Heart right ventricle (tissue), 16 donors: ENCODE data around the gene PHYH. TPM values are rescaled to one million over a fixed set of nuclear protein-coding genes. Genes with fewer than 3 reads are reported as not detected.
"Not testable (repeated sequence)": the region's sequence is repeated elsewhere in the genome, so short reads cannot be mapped to it uniquely, and the experiment has no call there.

ENCODE experiments used
- ATAC-seq, 8 donors: fragments of 200-7000 bp; cut with Tn5 transposase; one replicate each; pipeline ENCODE4 v1.9.1; 2020; ENCODE audit warnings: mild to moderate bottlenecking in 8 of 8, moderate library complexity in 8 of 8, moderate number of reproducible peaks in 1 of 8
- DNase-seq, 2 donors: peaks; one replicate each; pipeline ENCODE4 v3.0.0-alpha.2; 2020
- H3K27ac ChIP-seq, 10 donors: fragments of 200-600 bp; sonication (generic) in 2 of 10; one replicate each; pipeline versions ENCODE4 v1.5.0 to v1.8.0; 2020 to 2022; ENCODE audit warnings: mild to moderate bottlenecking in 3 of 10
- H3K27me3 ChIP-seq, 7 donors: fragments of 200-600 bp; one replicate each; pipeline ENCODE4 v1.8.0; 2021 to 2022; ENCODE audit warnings: mild to moderate bottlenecking in 2 of 7
- H3K36me3 ChIP-seq, 9 donors: fragments of 200-600 bp; sonication (generic) in 1 of 9; one replicate each; pipeline versions ENCODE4 v1.5.0 to v1.8.0; 2020 to 2022; ENCODE audit warnings: mild to moderate bottlenecking in 2 of 9
- H3K4me1 ChIP-seq, 9 donors: fragments of 200-600 bp; sonication (generic) in 1 of 9; one replicate each; pipeline versions ENCODE4 v1.5.0 to v1.8.0; 2020 to 2022; ENCODE audit warnings: mild to moderate bottlenecking in 4 of 9
- H3K4me3 ChIP-seq, 10 donors: fragments of 200-600 bp; sonication (generic) in 2 of 10; one replicate each; pipeline versions ENCODE4 v1.5.0 to v1.8.0; 2020 to 2022; ENCODE audit warnings: mild to moderate bottlenecking in 7 of 10, moderate library complexity in 2 of 10
- H3K9me3 ChIP-seq, 11 donors: fragments of 200-600 bp in 10 of 11; sonication (generic) in 2 of 11; one replicate each; pipeline versions ENCODE4 v1.5.0 to v1.8.0; 2013 to 2022; ENCODE audit warnings: mild to moderate bottlenecking in 2 of 11, control low read depth in 1 of 11, moderate library complexity in 1 of 11
- WGBS, 2 donors: extraction: QIAGEN DNeasy Blood & Tissue Kit; methylation state at CpG; one replicate each; pipeline ENCODE4 v1.1.7; 2013; ENCODE audit warnings: inconsistent platforms in 1 of 2; 5-methylcytosine and 5-hydroxymethylcytosine counted together
- intact Hi-C, 10 donors: fragments of 100-400 bp; cut with DNase I; formaldehyde crosslinking; loops; one replicate each; pipeline versions ENCODE4 v1.11.1 to v1.14.2; 2022
- polyA plus RNA-seq, 2 donors: library from polyadenylated mRNA; stranded (reverse); fragments of 200-250 nt; gene quantifications; one replicate each; pipeline ENCODE4 v1.2.3, GENCODE V29; 2013
- total RNA-seq, 10 donors: library from RNA; stranded (reverse); fragmentation: NEBNext Ultra II Directional in 3 of 10; extraction: Animal tissue kit (Norgen Biotek cat#: 25700) in 3 of 10; gene quantifications; one replicate each; pipeline versions ENCODE4 v1.2.1 to v1.2.4, GENCODE V29; 2021 to 2023
- TF ChIP-seq, protein P1 (sequence below), 9 donors: fragments of 200-600 bp; sonication (generic) in 2 of 9; IDR thresholded peaks; one replicate each; pipeline versions ENCODE4 v1.5.0 to v1.8.0; 2021 to 2022; ENCODE audit warnings: antibody characterized with exemption in 9 of 9, mild to moderate bottlenecking in 5 of 9, moderate library complexity in 1 of 9
- donor health status: Arrhythmogenic right ventricular cardiomyopathy.
- donor health status: ischemic (EF 13 %, LVEDD 7.1; RV severe dilation, severe dysfunction).
- donor health status: healthy with polysubstance abuse.
- donor health status: DM: no; HTN: yes; CAD: no.
- donor health status: DM: no; HTN: no; CAD: no.
- donor health status: ischemic (EF 25% LVEDD 6.9; RV normal size, moderate dysfunction).
- donor health status: ischemic (EF 25% LVEDD 5.7; RV mildly dilated, moderate dysfunction).
- donor health status: healthy.
- donor health status: DM: yes; HTN: yes; CAD: no.
- donor health status: Ischemic cardiomyopathy.
- donor health status: ischemic (EF 35%, LVEDD 5.7; RV mildly dilated, moderate dysfunction).
- donor health status: nonischemic (EF 11% LVEDD 7.7; RV severe dilation, severe dysfunction).
- donor health status: DM: yes; HTN: yes; CAD: no.
- donor health status: PGD.
- donor health status: ischemic (EF 29% LVEDD 5.4; RV normal size, mild dysfunction).
- donor health status: nonischemic (EF 23%, LVEDD 6.1; RV moderate dilation, normal function).

Gene PHYH
- total and polyA plus RNA-seq, 12 donors, result 51.1 to 188 (median 154) TPM

DNA sequence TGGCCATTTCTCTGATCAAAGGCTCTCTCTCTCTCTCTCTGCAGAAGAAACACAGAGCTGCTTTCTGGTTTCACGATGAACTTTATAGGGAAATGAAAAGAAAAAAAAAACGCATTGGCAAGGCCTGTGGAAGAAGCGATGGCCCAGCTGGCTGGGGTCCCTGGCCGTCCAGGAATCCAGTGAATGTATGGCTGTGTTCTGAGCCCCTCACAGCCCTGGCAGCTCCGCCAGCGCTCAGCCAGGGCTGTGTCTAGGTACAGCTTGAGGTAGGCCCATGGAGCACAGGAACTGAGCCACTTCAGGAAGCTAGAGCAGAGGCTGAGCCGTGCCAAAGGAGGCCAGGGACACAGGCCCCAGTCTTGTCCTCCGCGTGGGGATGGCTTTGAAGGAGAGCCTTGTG lies 52.6 kb downstream of the PHYH start:
- WGBS, 2 donors, result 81 to 84% methylated on average over 9 of the region's 9 CpGs
- Histone ChIP-seq H3K27me3 (no peaks in the 10 kb centered on the region), H3K9me3 (no peaks in the 10 kb centered on the region), H3K27ac (no peak overlapping the region), H3K4me3 (no peak overlapping the region), H3K4me1 (no peaks in the 10 kb centered on the region), H3K36me3 (no peaks in the 10 kb centered on the region)
- intact Hi-C loops, result no loop called here
- DNase-seq (no peak), ATAC-seq (no peak)
- TF ChIP-seq, protein P1, sequence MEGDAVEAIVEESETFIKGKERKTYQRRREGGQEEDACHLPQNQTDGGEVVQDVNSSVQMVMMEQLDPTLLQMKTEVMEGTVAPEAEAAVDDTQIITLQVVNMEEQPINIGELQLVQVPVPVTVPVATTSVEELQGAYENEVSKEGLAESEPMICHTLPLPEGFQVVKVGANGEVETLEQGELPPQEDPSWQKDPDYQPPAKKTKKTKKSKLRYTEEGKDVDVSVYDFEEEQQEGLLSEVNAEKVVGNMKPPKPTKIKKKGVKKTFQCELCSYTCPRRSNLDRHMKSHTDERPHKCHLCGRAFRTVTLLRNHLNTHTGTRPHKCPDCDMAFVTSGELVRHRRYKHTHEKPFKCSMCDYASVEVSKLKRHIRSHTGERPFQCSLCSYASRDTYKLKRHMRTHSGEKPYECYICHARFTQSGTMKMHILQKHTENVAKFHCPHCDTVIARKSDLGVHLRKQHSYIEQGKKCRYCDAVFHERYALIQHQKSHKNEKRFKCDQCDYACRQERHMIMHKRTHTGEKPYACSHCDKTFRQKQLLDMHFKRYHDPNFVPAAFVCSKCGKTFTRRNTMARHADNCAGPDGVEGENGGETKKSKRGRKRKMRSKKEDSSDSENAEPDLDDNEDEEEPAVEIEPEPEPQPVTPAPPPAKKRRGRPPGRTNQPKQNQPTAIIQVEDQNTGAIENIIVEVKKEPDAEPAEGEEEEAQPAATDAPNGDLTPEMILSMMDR (IDR thresholded peaks at IDR 0.05), result no peak

DNA sequence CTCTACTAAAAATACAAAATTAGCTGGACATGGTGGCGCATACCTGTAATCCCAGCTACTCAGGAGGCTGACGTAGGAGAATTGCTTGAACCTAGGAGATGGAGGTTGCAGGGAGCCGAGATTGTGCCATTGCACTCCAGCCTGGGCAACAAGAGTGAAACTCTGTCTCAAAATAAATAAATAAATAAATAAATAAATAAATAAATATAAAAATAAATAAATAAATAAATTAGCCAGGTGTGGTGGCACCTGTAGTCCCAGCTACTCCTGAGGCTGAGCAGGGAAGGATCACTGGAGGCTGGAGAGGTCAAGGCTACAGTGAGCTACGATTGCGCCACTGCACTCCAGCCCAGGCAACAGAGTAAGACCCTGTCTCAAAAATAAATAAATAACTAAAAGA lies 57.6 kb downstream of the PHYH start:
- H3K27me3 ChIP-seq, ATAC-seq, H3K27ac ChIP-seq, H3K4me3 ChIP-seq, intact Hi-C loops, DNase-seq, H3K9me3 ChIP-seq, H3K4me1 ChIP-seq, H3K36me3 ChIP-seq: not testable (repeated sequence)
- WGBS, 2 donors, result 87 to 98% methylated on average over 5 of the region's 5 CpGs

DNA sequence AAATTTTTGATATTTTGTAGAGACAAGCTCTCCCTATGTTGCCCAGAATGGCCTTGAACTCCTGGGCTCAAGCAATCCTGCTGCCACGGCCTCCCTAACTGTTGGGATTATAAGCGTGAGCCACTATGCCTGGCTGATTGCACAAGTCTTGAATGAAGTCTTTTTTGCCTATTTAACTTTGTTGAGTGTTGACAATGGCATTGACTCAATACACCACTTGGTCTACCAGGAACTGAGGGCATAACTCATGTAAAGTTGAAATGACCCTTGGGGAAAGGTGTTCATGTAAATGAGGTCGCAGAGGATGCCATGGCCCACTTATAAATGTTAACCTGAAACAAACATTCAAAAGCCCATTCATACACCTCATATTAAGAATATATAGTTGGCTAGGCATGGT lies 58.3 kb downstream of the PHYH start:
- intact Hi-C loops, result no loop called here
- H3K27ac ChIP-seq, result no peak overlapping the region
- TF ChIP-seq, protein P1 (IDR thresholded peaks at IDR 0.05), result no peak
- no peaks in the 10 kb centered on the region for H3K4me1 ChIP-seq
- H3K27me3 ChIP-seq, result no peaks in the 10 kb centered on the region
- 91 to 93% methylated on average over 3 of the region's 3 CpGs for WGBS, 2 donors
- no peaks in the 10 kb centered on the region for H3K36me3 ChIP-seq
- DNase-seq (no peak), ATAC-seq (no peak)
- H3K4me3 ChIP-seq, result no peak overlapping the region
- no peaks in the 10 kb centered on the region for H3K9me3 ChIP-seq

DNA sequence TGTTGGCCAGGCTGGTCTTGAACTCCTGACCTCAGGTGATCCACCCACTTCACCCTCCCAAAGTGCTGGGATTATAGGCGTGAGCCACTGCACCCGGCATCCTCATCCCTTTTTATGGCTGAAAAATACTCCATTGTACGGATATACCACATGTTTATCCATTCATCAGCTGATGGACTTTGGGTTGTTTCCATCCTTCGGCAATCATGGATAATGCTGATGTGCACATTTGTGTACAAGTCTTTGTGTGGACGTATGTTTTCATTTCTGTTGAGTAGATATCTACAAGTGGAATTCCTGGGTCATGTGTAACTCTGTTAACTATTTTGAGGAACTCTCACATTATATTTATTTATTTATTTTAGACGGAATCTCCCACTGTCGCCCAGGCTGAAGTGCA lies 59.9 kb downstream of the PHYH start:
- intact Hi-C loops, result no loop called here
- TF ChIP-seq, protein P1 (IDR thresholded peaks at IDR 0.05), result no peak
- DNase-seq (no peak), ATAC-seq (no peak)
- Histone ChIP-seq H3K4me1 (no peaks in the 10 kb centered on the region), H3K27ac (no peak overlapping the region), H3K9me3 (no peaks in the 10 kb centered on the region), H3K27me3 (peaks cover 0 to 12% (median under 1%) of the 10 kb centered on the region in 7 donors), H3K36me3 (no peaks in the 10 kb centered on the region), H3K4me3 (no peak overlapping the region)
- WGBS, 2 donors, result 87 to 90% methylated on average over 7 of the region's 7 CpGs

DNA sequence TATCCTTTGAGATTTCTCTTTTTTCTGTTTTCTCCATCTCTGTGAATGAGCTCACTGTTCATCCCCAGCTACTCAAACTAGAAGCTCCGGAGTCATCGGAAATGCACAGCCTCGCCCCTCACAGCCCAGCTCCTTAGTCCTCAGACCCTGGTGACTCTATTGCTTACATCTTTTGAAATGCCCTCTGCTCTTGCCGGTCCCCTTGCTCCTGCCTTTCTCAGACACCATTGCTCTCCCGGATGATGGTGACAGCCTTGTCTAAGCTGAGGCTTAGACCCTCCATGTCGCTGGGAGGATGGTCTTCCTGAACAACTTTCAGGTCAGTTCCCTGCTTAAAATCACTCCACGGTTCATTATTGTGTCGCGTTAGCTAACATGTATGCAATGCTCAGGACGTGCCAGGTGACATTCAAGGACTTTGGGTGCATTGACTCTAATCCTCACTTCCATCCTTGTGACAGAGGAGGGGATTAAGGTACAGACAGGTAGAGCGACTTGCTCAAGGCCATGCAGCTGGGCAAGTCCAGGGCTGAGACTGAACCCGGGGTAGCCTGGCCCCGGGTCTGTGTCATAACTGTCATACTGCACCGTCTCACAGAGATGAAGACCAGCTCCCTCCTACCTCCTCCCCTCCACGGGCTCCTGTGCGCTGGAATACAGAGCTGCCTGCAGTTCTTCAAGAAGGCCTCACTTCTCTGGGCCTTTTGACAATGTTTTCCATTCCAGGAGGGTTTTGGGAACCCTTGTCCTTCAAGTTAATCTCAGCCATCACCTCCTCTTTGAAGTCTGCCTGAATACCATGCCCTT lies 61.4 kb downstream of the PHYH start:
- ATAC-seq (no peak), DNase-seq (no peak)
- no peak overlapping the region for H3K4me3 ChIP-seq
- 82% methylated on average over 16 of the region's 16 CpGs for WGBS, 2 donors
- peaks cover 0 to 27% (median 11%) of the 10 kb centered on the region in 7 donors for H3K27me3 ChIP-seq
- H3K36me3 ChIP-seq, result no peaks in the 10 kb centered on the region
- TF ChIP-seq, protein P1 (IDR thresholded peaks at IDR 0.05), result no peak
- H3K9me3 ChIP-seq, result no peaks in the 10 kb centered on the region
- intact Hi-C loops, result no loop called here
- no peaks in the 10 kb centered on the region for H3K4me1 ChIP-seq
- no peak overlapping the region for H3K27ac ChIP-seq
